Stomach (tissue), 9 donors: ENCODE data around the gene EVI2B. TPM values are rescaled to one million over a fixed set of nuclear protein-coding genes. Genes with fewer than 3 reads are reported as not detected.
A peak's percentile ranks its signal among the peaks of the same experiment; 100 is the strongest.

Experiments used
- DNase-seq, 2 donors: peaks; one replicate each; pipeline versions ENCODE4 v3.0.0 to v3.0.0-alpha.2; 2013 to 2019
- H3K27ac ChIP-seq, 5 donors: fragments of 200-600 bp in 4 of 5; sonication (generic) in 4 of 5; one replicate each; pipeline ENCODE4 v1.5.1; 2013 to 2019; ENCODE audit warnings: mild to moderate bottlenecking in 1 of 5, moderate library complexity in 1 of 5
- H3K27me3 ChIP-seq, 3 donors: fragments of 200-600 bp; sonication (generic); one replicate each; pipeline ENCODE4 v1.5.1; 2017 to 2019; ENCODE audit warnings: mixed run types in 1 of 3
- H3K36me3 ChIP-seq, 4 donors: fragments of 200-600 bp; sonication (generic); 1 replicate in 3 of 4; 2 replicates in 1 of 4; pipeline ENCODE4 v1.5.1; 2016 to 2019
- H3K4me1 ChIP-seq, 4 donors: fragments of 200-600 bp; sonication (generic); one replicate each; pipeline ENCODE4 v1.5.1; 2016 to 2019
- H3K4me3 ChIP-seq, 4 donors: fragments of 200-600 bp; sonication (generic) in 3 of 4; one replicate each; pipeline ENCODE4 v1.5.1; 2016 to 2019; ENCODE audit warnings: mild to moderate bottlenecking in 1 of 4
- H3K9me3 ChIP-seq, 4 donors: fragments of 200-600 bp; sonication (generic); one replicate each; pipeline ENCODE4 v1.5.1; 2016 to 2019
- CTCF ChIP-seq, 7 experiments: fragments of 450-650 bp in 4 of 7; fragments of 200-600 bp in 3 of 7; sonication (generic) in 3 of 7; IDR thresholded peaks; one replicate each; pipeline ENCODE4 v1.5.1; 2016 to 2019; ENCODE audit warnings: antibody characterized with exemption in 7 of 7, control low read depth in 2 of 7, mild to moderate bottlenecking in 1 of 7
- EP300 ChIP-seq: sonication (generic); formaldehyde crosslinking; IDR thresholded peaks from one replicate; pipeline ENCODE4 v1.6.1; 2017; ENCODE audit warnings: antibody characterized with exemption
- POLR2A ChIP-seq, 4 donors: fragments of 450-650 bp; IDR thresholded peaks; one replicate each; pipeline ENCODE4 v1.6.1; 2016; ENCODE audit warnings: antibody characterized with exemption in 4 of 4, control low read depth in 2 of 4, mild to moderate bottlenecking in 1 of 4, moderate library complexity in 1 of 4
- POLR2AphosphoS5 ChIP-seq, 3 donors: sonication (generic); formaldehyde crosslinking; IDR thresholded peaks; one replicate each; pipeline ENCODE4 v1.6.1; 2016; ENCODE audit warnings: antibody characterized with exemption in 3 of 3
- WGBS, 5 donors: extraction: QIAGEN DNeasy Blood & Tissue Kit in 3 of 5; methylation state at CpG; one replicate each; pipeline versions ENCODE4 v1.1.5 to v1.1.7; 2013 to 2018; 5-methylcytosine and 5-hydroxymethylcytosine counted together
- intact Hi-C: fragments of 100-400 bp; cut with DNase I; formaldehyde crosslinking; loops from one replicate; pipeline ENCODE4 v1.15.1; 2023; ENCODE audit warnings: low total_unique reads
- polyA plus RNA-seq, 3 donors: library from polyadenylated mRNA; stranded (reverse); fragments of 200-250 nt; gene quantifications; one replicate each; pipeline ENCODE4 v1.2.3, GENCODE V29; 2013
- total RNA-seq, 5 donors: library from RNA; depleted of rRNA; stranded (reverse); fragments of >200 nt; gene quantifications; one replicate each; pipeline versions ENCODE4 v1.1.0 to v1.2.3, GENCODE V29; 2014 to 2016
- donor health status: healthy with polysubstance abuse.
- donor health status: Bipolar disorder and iron deficiency.
- donor health status: healthy.

EVI2B gene
- total and polyA plus RNA-seq, 8 donors = 1.5 to 21.3 (median 6.1) TPM

- TF ChIP-seq POLR2AphosphoS5 (IDR thresholded peaks at IDR 0.05) (no peak), POLR2A (IDR thresholded peaks at IDR 0.05) (no peak), EP300 (no peak), CTCF (IDR thresholded peaks at IDR 0.05) (no peak)
- Histone ChIP-seq H3K27ac (peak overlapping the region in 2 of 5 donors; percentile 65 to 81), H3K4me1 (peaks cover 0 to 17% (median 2%) of the 10 kb centered on the region in 4 donors), H3K27me3 (no peaks in the 10 kb centered on the region), H3K9me3 (no peaks in the 10 kb centered on the region), H3K4me3 (peak overlapping the region in 2 of 4 donors; percentile 18 to 33), H3K36me3 (peaks cover 0 to 11% (median 4%) of the 10 kb centered on the region in 4 donors)
- DNase-seq = no peak
- intact Hi-C loops = no loop called here
- 66 to 84% (median 82%) methylated on average over 2 of the region's 2 CpGs for WGBS, 5 donors
These were observed 4.3 kb downstream of the EVI2B start for GRCh38 chr17:31309556-31309955.

- no peaks in the 10 kb centered on the region for H3K27me3 ChIP-seq
- H3K27ac ChIP-seq = peak overlapping the region in 2 of 5 donors; percentile 65 to 81
- peaks cover 0 to 16% (median 9%) of the 10 kb centered on the region in 4 donors for H3K36me3 ChIP-seq
- TF ChIP-seq EP300 = no peak
- peaks cover 0 to 17% (median 2%) of the 10 kb centered on the region in 4 donors for H3K4me1 ChIP-seq
- WGBS, 5 donors = 58 to 65% (median 58%) methylated on average over 5 of the region's 5 CpGs
- H3K4me3 ChIP-seq = peak overlapping the region in 1 of 4 donors; percentile 10
- no peak for DNase-seq
- H3K9me3 ChIP-seq = no peaks in the 10 kb centered on the region
- intact Hi-C loops = no loop called here
These were observed 5.2 kb downstream of the EVI2B start for GRCh38 chr17:31308372-31309334.

GRCh38 chr17:31307640-31308039, 6.2 kb downstream of the EVI2B start:
- Histone ChIP-seq H3K36me3 (peaks cover 0 to 16% (median 11%) of the 10 kb centered on the region in 4 donors), H3K4me3 (no peak overlapping the region), H3K9me3 (no peaks in the 10 kb centered on the region), H3K27me3 (no peaks in the 10 kb centered on the region), H3K27ac (peak overlapping the region in 1 of 5 donors; percentile 81), H3K4me1 (peaks cover 0 to 17% (median 2%) of the 10 kb centered on the region in 4 donors)
- WGBS, 5 donors = 63 to 75% (median 73%) methylated on average over 1 of the region's 1 CpG
- DNase-seq = no peak
- no peak for TF ChIP-seq POLR2A (IDR thresholded peaks at IDR 0.05)
- TF ChIP-seq EP300 = no peak
- no peak for TF ChIP-seq CTCF (IDR thresholded peaks at IDR 0.05)
- no peak for TF ChIP-seq POLR2AphosphoS5 (IDR thresholded peaks at IDR 0.05)
- intact Hi-C loops = no loop called here

- no peak overlapping the region for H3K27ac ChIP-seq
- peaks cover 0 to 9% (median 7%) of the 10 kb centered on the region in 4 donors for H3K36me3 ChIP-seq
- DNase-seq = no peak
- H3K4me3 ChIP-seq = no peak overlapping the region
- no peak for TF ChIP-seq POLR2A (IDR thresholded peaks at IDR 0.05)
- TF ChIP-seq EP300 = no peak
- no peak for TF ChIP-seq CTCF (IDR thresholded peaks at IDR 0.05)
- no peak for TF ChIP-seq POLR2AphosphoS5 (IDR thresholded peaks at IDR 0.05)
- no peaks in the 10 kb centered on the region for H3K4me1 ChIP-seq
- H3K9me3 ChIP-seq = no peaks in the 10 kb centered on the region
- intact Hi-C loops = no loop called here
- no peaks in the 10 kb centered on the region for H3K27me3 ChIP-seq
These were observed 14.2 kb downstream of the EVI2B start for GRCh38 chr17:31299624-31300023.
